Activated CD8-positive, alpha-beta memory T cell treated with anti-CD3 and anti-CD28 coated beads for 1 hour (primary cell): ENCODE measurements around the gene FAM210B.
"Not testable (repeated sequence)": the region's sequence is repeated elsewhere in the genome, so short reads cannot be mapped to it uniquely, and the experiment has no call there.

ENCODE experiments used
- DNase-seq, 2 donors: peaks; one replicate each; pipeline ENCODE4 v3.0.0-alpha.2; 2020; ENCODE audit warnings: low read depth in 1 of 2; ENCODE audit errors: extremely low read depth in 1 of 2

FAM210B gene

DNA sequence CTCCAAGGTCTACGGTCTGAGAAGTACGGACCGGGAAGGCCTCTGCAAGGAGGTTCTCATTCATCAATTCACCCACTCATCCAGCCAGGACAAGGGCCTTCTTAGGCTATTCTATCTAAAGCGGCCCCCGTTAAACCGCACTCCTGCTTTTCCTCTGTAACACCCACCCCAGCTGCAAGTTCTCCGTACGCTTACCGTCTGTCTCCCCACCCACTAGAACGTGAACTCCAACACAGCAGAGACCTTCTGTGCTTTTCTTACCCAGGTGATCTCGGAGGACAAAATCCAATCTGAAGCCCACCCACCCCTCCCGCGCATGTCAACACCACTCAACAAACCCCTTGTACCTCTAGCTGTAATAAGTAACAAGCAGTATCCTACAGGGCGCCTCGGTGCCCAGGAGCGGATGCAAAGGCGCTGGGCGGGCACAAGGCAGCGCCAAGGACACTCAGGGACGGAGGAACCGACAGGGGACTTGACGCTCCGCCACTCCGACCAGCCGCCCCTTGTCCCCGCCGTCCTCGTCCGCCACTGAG lies 32.9 kb downstream of the FAM210B start:
- DNase-seq: no peak

DNA sequence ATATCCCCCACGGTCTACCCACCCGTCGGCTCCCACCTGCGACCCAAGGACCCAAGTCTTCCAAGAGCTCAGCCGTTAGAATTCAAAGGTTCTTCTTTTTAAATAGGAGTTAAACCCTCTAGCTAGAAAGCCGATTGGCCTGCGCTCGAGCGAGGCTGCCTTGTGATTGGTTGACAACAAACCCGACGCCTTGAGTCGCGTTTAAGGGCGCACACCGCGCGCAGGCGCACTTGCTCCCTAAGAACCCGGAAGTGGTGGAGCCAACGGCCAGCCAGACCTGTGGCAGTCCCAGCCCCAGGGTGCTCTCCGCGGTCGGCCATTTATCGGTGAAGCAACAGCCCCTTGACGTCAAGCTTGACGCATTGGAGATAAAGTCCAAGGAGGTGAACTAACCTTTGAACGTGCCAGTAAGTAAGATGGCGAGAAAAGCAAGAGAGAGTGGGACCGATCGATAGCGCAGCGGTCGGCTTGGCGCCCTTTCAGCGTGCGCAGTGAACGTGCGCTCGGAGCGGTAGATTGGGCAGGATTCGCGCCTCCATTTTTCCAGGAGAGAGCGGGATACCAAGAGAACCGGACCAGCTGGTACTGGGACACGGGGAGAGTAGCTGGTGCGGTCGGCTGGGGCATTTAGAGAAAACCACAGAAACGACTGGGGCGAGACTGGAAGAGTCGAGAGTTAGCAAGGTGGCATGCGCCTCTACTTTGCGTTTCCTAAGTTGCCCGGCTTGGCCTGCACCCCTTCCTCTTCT lies 33.5 kb downstream of the FAM210B start, which contains the start of the genes AURKA and CSTF1:
TSS of gene AURKA (minus strand) at position 84 of the 749 bp plus-strand sequence. CDS start 4,018 bp downstream, outside the sequence.
TSS of gene CSTF1 (plus strand) at position 514 of the 749 bp plus-strand sequence. CDS start 2,908 bp downstream, outside the sequence.
- peak; percentile 98 to 99 for DNase-seq

DNA sequence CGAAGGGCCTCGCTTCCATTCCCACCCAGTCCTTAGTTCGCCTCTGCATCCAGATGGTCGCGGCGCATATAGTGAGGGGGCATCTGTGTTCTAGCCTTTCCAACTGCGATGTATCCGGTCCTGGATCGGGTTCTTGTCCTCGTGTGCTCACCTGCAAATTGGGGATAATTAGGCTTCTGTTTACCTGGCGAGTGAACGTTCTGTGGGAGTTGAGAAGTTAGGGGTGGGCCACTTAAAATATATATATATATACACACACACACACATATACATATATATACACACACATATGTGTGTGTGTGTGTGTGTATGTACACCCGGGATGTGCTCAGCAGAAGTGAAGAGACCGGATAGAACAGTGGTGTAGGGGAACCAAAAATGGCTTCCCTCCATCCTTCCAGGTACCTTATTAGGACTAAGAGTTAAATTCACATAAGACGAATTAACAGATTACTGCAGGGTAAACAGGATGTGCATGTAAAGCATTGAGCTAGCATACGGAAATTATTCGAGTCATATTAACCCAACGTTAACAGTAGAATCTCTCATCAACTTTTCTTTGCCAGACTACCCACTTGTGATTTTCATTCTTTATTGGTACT lies 34.2 kb downstream of the FAM210B start:
- DNase-seq: no peak

DNA sequence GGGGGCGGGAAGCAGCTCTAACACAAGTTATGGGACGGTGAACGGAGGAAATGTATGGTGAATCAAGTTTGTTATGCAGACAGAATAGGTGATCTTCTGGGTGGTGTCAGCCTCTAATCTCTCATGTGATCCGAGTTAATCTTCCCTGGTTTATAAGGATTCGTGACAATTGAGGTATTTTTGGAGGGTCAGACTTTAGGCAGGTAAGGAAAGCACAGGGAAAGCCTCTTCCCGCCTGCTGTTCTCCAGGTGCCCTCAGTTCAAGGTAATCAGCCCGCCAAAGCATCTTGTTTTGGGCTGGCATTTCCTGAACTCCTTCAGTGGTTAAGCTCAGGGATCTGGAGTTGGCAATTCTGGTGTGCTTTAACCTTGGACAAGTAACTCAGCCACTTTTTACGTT lies 34.9 kb downstream of the FAM210B start:
- DNase-seq: no peak

DNA sequence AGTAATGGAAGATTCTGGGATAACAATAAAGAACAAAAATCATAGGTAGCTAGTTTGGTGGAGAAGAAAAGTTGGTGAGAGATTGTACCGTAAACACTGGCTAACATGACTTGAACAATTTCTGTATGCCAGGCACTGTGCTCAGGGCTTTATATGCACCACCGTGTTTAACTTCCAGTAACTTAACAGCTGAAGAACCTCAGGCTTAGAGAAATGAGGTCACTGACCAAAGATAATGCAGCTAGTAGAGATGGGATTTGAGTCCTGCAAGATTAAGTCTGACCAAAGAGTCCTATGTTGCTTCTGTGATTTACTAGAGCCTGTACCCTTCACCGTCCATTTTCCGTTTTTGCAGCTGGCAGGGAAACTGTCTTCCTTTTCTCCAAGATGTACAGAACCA lies 36.4 kb downstream of the FAM210B start:
- DNase-seq: no peak

DNA sequence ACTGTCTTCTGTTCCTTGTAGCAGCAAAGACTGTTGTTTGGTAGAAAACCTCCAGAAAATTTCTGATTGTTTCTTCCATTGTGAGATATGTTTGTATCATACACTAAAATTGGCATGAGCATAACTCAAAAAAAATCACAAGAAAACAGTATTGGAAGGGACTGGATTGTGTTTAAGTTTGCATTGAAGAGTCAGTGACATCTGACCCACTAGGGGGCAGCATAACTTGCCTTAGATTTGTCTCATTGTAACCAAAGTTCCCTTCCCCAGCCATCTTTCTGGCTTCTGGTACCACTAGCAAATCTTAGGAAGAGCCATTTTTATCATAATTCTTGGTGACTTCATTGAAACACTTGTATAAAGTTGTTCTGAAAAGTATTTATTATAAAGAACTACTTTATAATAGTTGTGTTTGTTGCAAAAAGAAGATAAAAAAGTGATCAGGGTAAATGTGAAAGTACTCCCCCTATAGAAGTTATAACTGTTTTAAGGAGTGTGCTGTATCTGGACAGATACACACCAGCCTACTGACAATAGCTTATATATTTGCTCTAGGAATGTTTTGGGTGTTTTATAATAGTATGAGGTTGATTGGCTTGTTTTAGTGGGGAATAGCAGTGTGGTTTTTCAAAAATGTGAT lies 41.3 kb downstream of the FAM210B start:
- peak; percentile 32 to 35 for DNase-seq

DNA sequence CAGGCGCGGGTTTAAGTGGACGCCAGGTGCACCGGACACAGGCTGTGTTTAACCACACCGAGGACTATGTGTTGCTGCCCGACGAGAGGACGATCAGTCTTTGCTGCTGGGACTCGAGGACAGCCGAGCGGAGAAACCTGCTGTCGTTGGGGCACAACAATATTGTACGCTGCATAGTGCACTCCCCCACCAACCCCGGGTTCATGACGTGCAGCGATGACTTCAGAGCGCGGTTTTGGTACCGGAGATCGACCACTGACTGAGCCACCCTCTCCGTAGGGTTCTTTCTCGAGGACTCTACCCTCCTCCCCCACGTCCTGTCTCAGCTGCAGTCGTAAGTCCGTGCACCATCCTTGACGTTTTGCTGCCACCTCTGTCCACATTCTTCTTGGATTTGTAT lies 44.7 kb downstream of the FAM210B start:
- no peak for DNase-seq

DNA sequence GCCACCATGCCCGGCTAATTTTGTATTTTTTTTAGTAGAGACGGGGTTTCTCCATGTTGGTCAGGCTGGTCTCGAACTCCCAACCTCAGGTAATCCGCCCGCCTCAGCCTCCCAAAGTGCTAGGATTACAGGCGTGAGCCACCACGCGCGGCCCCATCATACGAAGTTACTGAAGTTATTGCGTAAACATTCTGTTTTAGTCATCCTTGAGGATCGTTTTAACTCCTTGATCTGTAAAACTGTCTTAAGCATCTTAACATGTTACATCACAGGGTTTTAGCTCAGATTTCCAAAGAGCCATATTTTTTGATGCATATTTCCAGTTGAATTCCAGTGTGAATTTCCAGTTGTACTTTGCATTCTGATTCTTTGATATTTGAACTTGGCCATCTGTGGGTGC lies 46.6 kb downstream of the FAM210B start:
- DNase-seq: not testable (repeated sequence)

DNA sequence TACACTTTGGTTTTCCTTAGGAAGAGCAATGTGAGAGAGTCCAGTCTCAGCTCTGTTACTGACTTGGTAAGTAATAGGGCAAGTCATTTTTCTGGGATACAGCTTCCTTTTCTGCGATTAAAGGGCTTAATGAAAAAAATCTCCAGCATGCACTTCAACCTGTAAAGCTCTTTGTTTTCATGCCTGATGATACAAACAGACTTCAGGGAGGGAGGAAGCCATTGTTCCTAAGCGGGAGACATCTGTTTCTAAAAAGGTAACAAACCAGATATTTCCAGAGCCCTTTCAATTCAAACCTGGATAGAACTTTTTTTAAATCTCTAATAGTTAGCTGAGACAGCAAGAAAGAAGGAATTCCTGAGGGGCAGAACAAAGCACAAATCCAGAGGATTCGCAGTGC lies 48.1 kb downstream of the FAM210B start:
- DNase-seq: no peak

DNA sequence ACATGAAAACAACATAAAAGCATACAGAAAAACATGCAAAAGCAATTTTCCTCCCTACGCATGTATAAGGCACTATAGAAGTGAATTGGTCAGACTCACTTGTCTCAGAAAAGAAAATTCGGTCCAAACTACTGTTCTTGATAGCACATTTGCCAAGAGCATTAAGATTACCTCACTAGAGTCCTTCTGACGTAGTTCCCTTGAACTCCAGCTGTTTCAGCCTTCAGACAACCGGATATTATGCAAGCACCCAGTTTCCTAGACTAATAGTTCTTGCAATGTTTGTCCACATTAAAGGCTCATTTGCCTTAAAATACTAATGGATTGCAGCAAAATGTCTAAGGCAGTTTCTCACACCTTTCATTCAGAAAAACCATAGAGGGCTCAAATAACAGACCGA lies 50.7 kb downstream of the FAM210B start:
- no peak for DNase-seq

DNA sequence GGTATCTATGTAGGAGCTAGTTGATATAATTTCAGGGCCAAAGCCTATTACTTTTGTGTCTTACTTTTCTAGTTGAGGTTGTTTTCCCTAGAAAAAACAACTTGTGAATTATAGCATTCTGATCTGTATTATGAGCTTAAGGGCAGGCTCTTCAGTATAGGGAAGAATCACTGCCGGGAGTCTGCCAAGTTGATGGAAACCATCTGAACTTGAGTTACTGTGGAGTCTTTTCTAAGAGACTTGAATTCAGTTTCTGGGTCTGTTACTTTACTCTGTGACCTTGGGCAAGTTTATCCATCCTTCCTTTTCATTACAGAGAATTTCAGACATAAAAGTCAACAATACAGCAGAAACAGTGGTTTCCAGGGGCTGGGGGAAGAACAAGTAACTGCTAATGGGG lies 51.2 kb downstream of the FAM210B start:
- no peak for DNase-seq

DNA sequence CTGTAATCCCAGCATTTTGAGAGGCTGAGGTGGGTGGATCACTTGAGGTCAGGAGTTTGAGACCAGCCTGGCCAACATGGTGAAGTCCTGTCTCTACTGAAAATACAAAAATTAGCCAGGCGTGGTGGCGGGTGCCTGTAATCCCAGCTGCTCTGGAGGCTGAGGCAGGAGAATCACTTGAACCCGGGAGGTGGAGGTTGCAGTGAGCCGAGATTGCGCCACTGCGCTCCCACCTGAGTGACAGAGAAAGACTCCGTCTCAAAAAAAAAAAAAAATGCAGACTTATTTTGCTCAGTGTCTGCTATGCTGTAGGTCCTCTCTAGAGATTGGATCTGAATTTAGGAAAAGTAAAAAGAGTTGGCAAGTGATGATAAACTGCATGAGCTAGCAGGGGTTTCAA lies 52.5 kb downstream of the FAM210B start:
- not testable (repeated sequence) for DNase-seq

DNA sequence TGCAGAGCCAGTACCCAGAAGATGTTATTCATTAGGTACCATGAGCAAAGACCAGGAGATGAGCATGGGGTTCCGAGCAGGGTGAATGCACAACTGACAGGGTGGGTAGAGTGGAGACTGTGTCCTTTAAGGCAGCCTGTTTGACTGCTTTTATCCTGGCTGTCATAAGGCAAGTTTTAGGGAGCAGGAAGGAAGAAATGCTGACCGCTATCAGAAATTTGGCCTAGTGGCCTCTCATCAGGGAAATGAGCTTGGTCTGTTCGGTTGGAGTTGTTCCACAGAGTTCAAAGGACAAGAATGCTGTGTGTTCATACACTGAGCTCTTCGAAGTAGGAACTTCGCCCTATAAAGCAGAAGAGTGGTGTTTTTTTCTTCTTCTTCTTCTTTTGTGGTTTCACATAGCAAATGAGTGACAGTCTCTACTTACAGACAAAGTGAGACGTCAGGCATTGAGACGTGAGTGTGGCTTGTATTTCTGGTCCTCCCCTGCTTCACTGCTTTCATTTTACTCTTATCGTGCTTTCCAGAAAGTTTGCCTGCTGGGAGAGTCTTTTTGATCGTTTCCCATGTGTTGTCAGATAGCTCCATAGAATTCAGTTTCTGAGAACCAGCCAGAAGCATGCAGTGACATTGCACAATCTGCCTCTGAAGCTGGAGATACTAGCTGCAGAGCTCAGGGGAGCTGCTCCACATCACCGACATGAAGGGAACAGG lies 53.1 kb downstream of the FAM210B start, which contains the start of gene CASS4:
TSS of gene CASS4 (plus strand) at position 502 of the 714 bp plus-strand sequence. CDS start at position 701, 199 bp downstream.
- no peak for DNase-seq

DNA sequence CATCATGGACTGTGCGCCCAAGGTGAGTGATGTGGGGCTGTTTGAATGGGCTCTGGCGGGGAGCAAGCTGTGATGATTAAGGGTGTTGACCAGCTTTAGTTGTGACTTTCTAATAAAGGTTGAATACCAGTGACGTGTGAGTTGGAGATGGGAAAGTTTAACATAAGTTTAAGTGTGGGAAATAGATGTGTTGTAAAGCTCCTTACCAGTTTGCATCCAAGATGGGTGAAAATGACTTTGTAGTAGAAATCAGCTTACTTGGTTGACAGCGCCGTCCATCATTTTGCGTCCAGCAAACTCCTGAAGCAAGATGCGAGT lies 53.7 kb downstream of the FAM210B start:
- no peak for DNase-seq

DNA sequence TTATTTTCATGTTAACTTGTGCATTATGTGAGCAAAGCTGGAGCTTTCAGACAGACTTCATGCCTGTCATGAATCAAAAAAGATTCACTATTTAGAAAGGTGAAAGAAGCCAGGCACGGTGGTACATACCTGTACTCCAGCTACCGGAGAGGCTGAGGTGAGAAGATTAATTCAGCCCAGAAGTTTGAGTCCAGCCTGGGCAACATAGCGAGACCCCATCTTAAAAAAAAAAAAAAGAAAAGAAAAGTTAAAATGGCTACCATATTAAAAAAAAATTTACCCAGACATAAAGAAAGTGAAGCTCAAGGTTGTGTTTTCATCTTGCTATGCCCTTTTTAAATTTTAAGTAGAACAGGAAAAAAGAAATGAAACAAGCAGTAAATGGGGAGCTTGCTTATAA lies 54.2 kb downstream of the FAM210B start:
- no peak for DNase-seq

DNA sequence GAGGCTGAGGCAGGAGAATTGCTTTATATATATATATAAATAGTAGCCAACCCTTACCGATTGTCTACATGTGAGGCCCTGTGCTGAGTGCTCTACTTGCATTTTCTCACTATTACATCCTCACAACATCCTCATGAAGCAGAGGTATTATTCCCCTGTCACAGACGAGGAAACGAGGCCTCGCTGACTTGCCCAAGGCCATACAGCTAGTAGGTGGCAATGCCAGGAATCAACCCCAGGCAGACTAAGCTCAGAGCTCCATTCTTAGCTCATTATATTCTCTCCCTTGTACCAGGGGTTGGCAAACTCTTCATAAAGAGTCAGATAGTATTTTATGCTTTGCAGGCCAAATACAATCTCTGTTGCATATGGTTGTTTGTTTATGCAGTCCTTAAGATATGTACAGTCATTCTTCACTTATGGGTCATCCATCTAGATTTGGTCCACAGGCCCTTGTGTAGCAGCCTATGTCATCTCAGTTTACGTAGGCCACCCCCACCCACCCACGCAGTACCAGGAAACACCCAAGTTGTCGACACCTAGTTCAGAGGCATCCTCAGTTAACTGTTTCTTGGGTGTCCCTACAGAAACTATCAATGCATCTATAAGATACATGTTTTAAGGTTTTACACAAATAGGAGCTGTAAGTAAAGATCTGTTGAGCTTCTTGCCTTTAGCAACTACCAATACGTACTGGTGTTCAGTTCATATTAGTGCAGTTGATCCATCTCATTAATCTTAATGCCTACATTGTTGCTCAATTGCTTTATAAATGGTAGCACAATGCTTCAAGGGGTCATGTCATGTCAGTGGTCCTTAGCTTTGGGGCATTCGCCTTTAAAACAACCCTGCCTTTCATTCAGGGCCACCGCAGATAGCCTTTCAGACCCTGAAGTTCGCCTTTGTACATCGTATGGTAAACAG lies 56.3 kb downstream of the FAM210B start:
- DNase-seq: no peak

DNA sequence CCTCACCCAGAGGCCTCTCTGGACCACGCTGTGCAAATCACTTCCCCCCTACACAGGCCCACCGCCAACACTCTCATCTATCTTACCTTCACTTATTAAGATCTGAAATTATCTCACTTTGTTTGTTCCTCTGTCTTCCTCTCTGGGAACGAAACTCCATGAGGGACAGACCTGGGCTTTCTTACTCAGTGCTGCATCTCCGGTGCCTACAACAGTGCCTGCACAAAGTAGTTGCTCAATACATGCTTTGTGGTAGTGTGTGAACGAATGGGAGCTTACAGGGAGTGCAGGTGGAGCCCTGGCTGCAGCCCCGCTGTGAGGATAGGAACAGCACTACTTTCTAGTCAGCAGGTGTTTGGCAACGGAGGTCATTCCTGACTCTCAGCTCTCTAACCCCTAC lies 58.6 kb downstream of the FAM210B start:
- no peak for DNase-seq

DNA sequence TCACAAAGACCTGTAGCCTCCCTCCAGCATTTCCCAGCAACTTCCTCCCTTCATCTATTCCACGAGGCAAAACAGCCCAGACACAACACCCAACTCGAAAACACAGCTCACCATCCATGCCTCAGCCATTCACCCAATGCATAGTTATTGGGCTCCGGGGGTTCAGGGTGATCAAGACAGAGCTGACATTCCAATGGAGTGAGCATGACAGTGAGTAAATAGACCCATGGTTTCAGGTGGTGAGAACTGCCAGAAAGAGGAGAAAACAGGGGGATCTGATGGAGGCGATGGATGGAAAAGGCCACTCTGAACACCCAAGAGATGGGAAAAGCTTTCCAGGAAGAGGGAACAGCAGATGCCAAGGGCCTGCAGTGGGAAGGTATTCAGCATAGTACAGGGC lies 59.1 kb downstream of the FAM210B start:
- DNase-seq: no peak
